ENCODE results near the gene CYP2E1. TPM values are rescaled to one million over a fixed set of nuclear protein-coding genes. Genes with fewer than 3 reads are reported as not detected.
"Not testable (repeated sequence)": the region's sequence is repeated elsewhere in the genome, so short reads cannot be mapped to it uniquely, and the experiment has no call there.

CYP2E1 gene
- total RNA-seq, 1 experiment from 2014 or later: 1.0 TPM

GRCh38 chr10:133487085-133487484, 40.1 kb upstream of the CYP2E1 start (continued):
- TF ChIP-seq E2F5 (CRISPR knock-in tag; IDR thresholded peaks at IDR 0.05) (no peak), NR2C2 (CRISPR knock-in tag; IDR thresholded peaks at IDR 0.05) (no peak), PRRX2 (CRISPR knock-in tag; IDR thresholded peaks at IDR 0.05) (no peak), FOXJ3 (CRISPR knock-in tag; IDR thresholded peaks at IDR 0.05; ENCODE audit: borderline replicate concordance) (no peak)

- H3K27ac Mint-ChIP-seq: no peak overlapping the region
- POLR2A ChIA-PET: no interaction called here
- peaks cover under 1% of the 10 kb centered on the region; the same call in 1 of the 2 replicates for H3K27me3 Mint-ChIP-seq (ENCODE audit: low read depth)
- H3K4me1 Mint-ChIP-seq: no peaks in the 10 kb centered on the region
- peaks cover 86% of the 10 kb centered on the region for H3K9me3 Mint-ChIP-seq
- no peak for DNase-seq (ENCODE audit: low spot score)
- no peak for ATAC-seq
- TF ChIP-seq MLX (CRISPR knock-in tag; IDR thresholded peaks at IDR 0.05) (no peak), GTF2I (CRISPR knock-in tag; conservative IDR thresholded peaks at IDR 0.05) (no peak), ZNF232 (CRISPR knock-in tag; IDR thresholded peaks at IDR 0.05) (no peak), EMX1 (CRISPR knock-in tag; IDR thresholded peaks at IDR 0.05) (no peak), AR (CRISPR knock-in tag; IDR thresholded peaks at IDR 0.05) (no peak), IRF1 (CRISPR knock-in tag; IDR thresholded peaks at IDR 0.05) (no peak), MYBL2 (CRISPR knock-in tag; IDR thresholded peaks at IDR 0.05) (no peak), ZNF263 (CRISPR knock-in tag; IDR thresholded peaks at IDR 0.05; ENCODE audit: low read depth) (no peak), CREB1 (CRISPR knock-in tag; IDR thresholded peaks at IDR 0.05) (no peak)
- CTCF ChIA-PET: no interaction called here
- no peak overlapping the region for H3K4me3 Mint-ChIP-seq
- peaks cover 65% of the 10 kb centered on the region for H3K36me3 Mint-ChIP-seq
These were observed 38.8 kb upstream of the CYP2E1 start for GRCh38 chr10:133488354-133488753.

GRCh38 chr10:133489816-133490588, 37.2 kb upstream of the CYP2E1 start:
- no peak for DNase-seq (ENCODE audit: low spot score)
- H3K36me3 Mint-ChIP-seq: peaks cover 57% of the 10 kb centered on the region
- no peaks in the 10 kb centered on the region for H3K4me1 Mint-ChIP-seq
- no peak overlapping the region for H3K4me3 Mint-ChIP-seq
- H3K9me3 Mint-ChIP-seq: peaks cover 85% of the 10 kb centered on the region
- CTCF ChIA-PET: no interaction called here
- POLR2A ChIA-PET: no interaction called here
- peaks cover 4% of the 10 kb centered on the region for H3K27me3 Mint-ChIP-seq (ENCODE audit: low read depth)
- TF ChIP-seq HMGA2 (CRISPR knock-in tag; IDR thresholded peaks at IDR 0.05) (no peak), TEAD4 (CRISPR knock-in tag; IDR thresholded peaks at IDR 0.05) (no peak), PRRX2 (CRISPR knock-in tag; IDR thresholded peaks at IDR 0.05) (no peak), NFYB (CRISPR knock-in tag; conservative IDR thresholded peaks at IDR 0.05; ENCODE audit: low read depth) (no peak), ZNF219 (CRISPR knock-in tag; IDR thresholded peaks at IDR 0.05; ENCODE audit: borderline replicate concordance) (no peak), STAT6 (CRISPR knock-in tag; conservative IDR thresholded peaks at IDR 0.05; ENCODE audit: low read depth) (no peak), ATF1 (CRISPR knock-in tag; IDR thresholded peaks at IDR 0.05) (no peak), JAZF1 (CRISPR knock-in tag; IDR thresholded peaks at IDR 0.05) (no peak), TEAD1 (CRISPR knock-in tag; IDR thresholded peaks at IDR 0.05) (no peak), ERG (CRISPR knock-in tag; IDR thresholded peaks at IDR 0.05) (no peak), MXD4 (CRISPR knock-in tag; IDR thresholded peaks at IDR 0.05; ENCODE audit: borderline replicate concordance) (no peak)
- no peak for ATAC-seq
- H3K27ac Mint-ChIP-seq: no peak overlapping the region

- Mint-ChIP-seq H3K9me3 (peaks cover 84% of the 10 kb centered on the region), H3K36me3 (peaks cover 45% of the 10 kb centered on the region)
- H3K27ac Mint-ChIP-seq; H3K4me1 Mint-ChIP-seq; POLR2A ChIA-PET; H3K4me3 Mint-ChIP-seq; CTCF ChIA-PET; ATAC-seq; DNase-seq (ENCODE audit: low spot score); H3K27me3 Mint-ChIP-seq (ENCODE audit: low read depth): not testable (repeated sequence)
These were observed 33.6 kb upstream of the CYP2E1 start for GRCh38 chr10:133493562-133493961.

All from WTC11 (cell line).